Body of pancreas (tissue), 4 donors: ENCODE results near the gene ABCB8. TPM values are rescaled to one million over a fixed set of nuclear protein-coding genes. Genes with fewer than 3 reads are reported as not detected.

Experiments used
- ATAC-seq: fragments of 150-250 bp; one replicate; pipeline ENCODE4 v1.9.1; 2016
- DNase-seq, 4 donors: peaks; one replicate each; pipeline ENCODE4 v3.0.0-alpha.2; 2019
- H3K27ac ChIP-seq, 4 donors: fragments of 200-600 bp; sonication (generic); 1 replicate in 3 of 4; 2 replicates in 1 of 4; pipeline versions ENCODE4 v1.5.1 to v1.6.1; 2016 to 2019; ENCODE audit warnings: mild to moderate bottlenecking in 1 of 4, mixed read lengths in 1 of 4, moderate library complexity in 1 of 4
- H3K27me3 ChIP-seq, 2 donors: fragments of 200-600 bp; sonication (generic); one replicate each; pipeline ENCODE4 v1.6.0; 2016; ENCODE audit warnings: mild to moderate bottlenecking in 1 of 2
- H3K36me3 ChIP-seq, 2 donors: fragments of 200-600 bp; sonication (generic); replicated peaks in 1 of 2; 2 replicates each; pipeline ENCODE4 v1.5.1; 2016; ENCODE audit warnings: low read depth in 2 of 2; ENCODE audit not compliant: insufficient read depth in 1 of 2
- H3K4me1 ChIP-seq: fragments of 200-600 bp; sonication (generic); one replicate; pipeline ENCODE4 v1.6.0; 2016
- H3K4me3 ChIP-seq, 2 donors: fragments of 200-600 bp; sonication (generic); 1 replicate in 1 of 2; 2 replicates in 1 of 2; pipeline ENCODE4 v1.5.1; 2016 to 2019
- H3K9me3 ChIP-seq, 3 donors: fragments of 200-600 bp; sonication (generic); 1 replicate in 2 of 3; 2 replicates in 1 of 3; pipeline ENCODE4 v1.5.1; 2016
- CTCF ChIP-seq, 7 experiments: fragments of 450-650 bp in 4 of 7; fragments of 200-600 bp in 3 of 7; sonication (generic) in 3 of 7; IDR thresholded peaks; one replicate each; pipeline ENCODE4 v1.5.1; 2016 to 2019; ENCODE audit warnings: antibody characterized with exemption in 7 of 7
- POLR2A ChIP-seq, 3 donors: fragments of 450-650 bp; IDR thresholded peaks; one replicate each; pipeline ENCODE4 v1.6.1; 2016; ENCODE audit warnings: antibody characterized with exemption in 3 of 3, mild to moderate bottlenecking in 2 of 3
- WGBS, 2 donors: methylation state at CpG; one replicate each; pipeline ENCODE4 v1.1.5; 2017; 5-methylcytosine and 5-hydroxymethylcytosine counted together
- intact Hi-C: fragments of 100-400 bp; cut with DNase I; formaldehyde crosslinking; loops from one replicate; pipeline ENCODE4 v1.15.1; 2023
- total RNA-seq, 2 donors: library from RNA; depleted of rRNA; stranded (reverse); fragments of >200 nt; gene quantifications; one replicate each; pipeline ENCODE4 v1.1.0, GENCODE V29; 2016

ABCB8 gene
- total RNA-seq, 2 donors from 2014 or later, result 8.8 to 39.6 TPM

DNA sequence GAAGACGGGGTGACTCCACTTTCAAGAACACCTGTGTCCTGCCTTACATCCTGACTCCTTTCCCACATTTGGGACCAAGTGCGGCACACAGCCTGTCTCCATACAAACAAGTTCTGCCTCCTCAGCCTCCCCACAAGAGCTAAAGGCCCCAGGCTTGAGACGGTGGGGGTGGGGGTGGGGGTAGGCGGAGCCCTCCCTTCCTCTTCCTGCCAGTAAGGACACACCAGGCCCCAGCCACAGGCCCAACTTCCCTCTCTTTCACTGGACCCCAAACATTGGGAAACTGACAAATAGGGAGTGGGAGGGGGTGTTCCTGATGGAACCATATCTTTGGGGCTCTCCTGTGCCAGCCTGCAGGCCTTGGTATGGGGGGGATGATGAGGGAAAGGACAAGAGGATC is 24.8 kb downstream of the ABCB8 start:
- intact Hi-C loops, result no loop called here
- H3K4me3 ChIP-seq, result no peak overlapping the region
- DNase-seq, result no peak
- no peaks in the 10 kb centered on the region for H3K36me3 ChIP-seq
- ATAC-seq, result no peak
- H3K9me3 ChIP-seq, result no peaks in the 10 kb centered on the region
- H3K4me1 ChIP-seq, result peaks cover 20% of the 10 kb centered on the region
- no peak overlapping the region for H3K27ac ChIP-seq
- no peaks in the 10 kb centered on the region for H3K27me3 ChIP-seq
- no peak for TF ChIP-seq POLR2A (IDR thresholded peaks at IDR 0.05)
- no peak for TF ChIP-seq CTCF (IDR thresholded peaks at IDR 0.05)
- WGBS, 2 donors, result 83 to 86% methylated on average over 4 of the region's 4 CpGs

- no peaks in the 10 kb centered on the region for H3K27me3 ChIP-seq
- no peaks in the 10 kb centered on the region for H3K9me3 ChIP-seq
- ATAC-seq (no peak), DNase-seq (no peak)
- 95% methylated on average over 8 of the region's 8 CpGs for WGBS, 2 donors
- no peaks in the 10 kb centered on the region for H3K36me3 ChIP-seq
- no peak overlapping the region for H3K27ac ChIP-seq
- peaks cover 25% of the 10 kb centered on the region for H3K4me1 ChIP-seq
- no peak overlapping the region for H3K4me3 ChIP-seq
- intact Hi-C loops, result no loop called here
- no peak for TF ChIP-seq POLR2A (IDR thresholded peaks at IDR 0.05)
- no peak for TF ChIP-seq CTCF (IDR thresholded peaks at IDR 0.05)
These were observed 25.5 kb downstream of the ABCB8 start for GRCh38 chr7:151053751-151054150.

DNA sequence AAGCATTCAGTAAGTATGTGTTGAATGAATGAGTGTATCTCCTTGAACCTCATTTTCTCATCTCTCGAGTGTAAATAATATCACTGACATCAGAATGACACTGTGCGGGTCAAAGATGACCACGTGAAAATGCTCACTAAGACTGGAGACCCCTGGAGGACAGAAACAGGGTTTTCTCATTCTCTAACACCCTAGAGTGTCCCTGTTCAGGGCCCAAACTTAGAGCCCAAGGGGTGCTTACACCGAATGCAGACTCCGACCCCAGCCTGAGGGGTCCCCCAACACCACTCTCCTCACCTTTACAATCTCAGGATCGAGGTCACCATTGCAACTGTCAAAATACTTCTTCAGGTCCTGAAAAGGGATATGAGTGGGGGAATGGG is 28.0 kb downstream of the ABCB8 start:
- ATAC-seq (no peak), DNase-seq (no peak)
- Histone ChIP-seq H3K9me3 (no peaks in the 10 kb centered on the region), H3K4me3 (no peak overlapping the region), H3K4me1 (peaks cover 33% of the 10 kb centered on the region), H3K27me3 (no peaks in the 10 kb centered on the region), H3K36me3 (no peaks in the 10 kb centered on the region), H3K27ac (no peak overlapping the region)
- TF ChIP-seq CTCF (IDR thresholded peaks at IDR 0.05), result no peak
- no peak for TF ChIP-seq POLR2A (IDR thresholded peaks at IDR 0.05)
- intact Hi-C loops, result no loop called here
- WGBS, 2 donors, result 78 to 87% methylated on average over 6 of the region's 6 CpGs

DNA sequence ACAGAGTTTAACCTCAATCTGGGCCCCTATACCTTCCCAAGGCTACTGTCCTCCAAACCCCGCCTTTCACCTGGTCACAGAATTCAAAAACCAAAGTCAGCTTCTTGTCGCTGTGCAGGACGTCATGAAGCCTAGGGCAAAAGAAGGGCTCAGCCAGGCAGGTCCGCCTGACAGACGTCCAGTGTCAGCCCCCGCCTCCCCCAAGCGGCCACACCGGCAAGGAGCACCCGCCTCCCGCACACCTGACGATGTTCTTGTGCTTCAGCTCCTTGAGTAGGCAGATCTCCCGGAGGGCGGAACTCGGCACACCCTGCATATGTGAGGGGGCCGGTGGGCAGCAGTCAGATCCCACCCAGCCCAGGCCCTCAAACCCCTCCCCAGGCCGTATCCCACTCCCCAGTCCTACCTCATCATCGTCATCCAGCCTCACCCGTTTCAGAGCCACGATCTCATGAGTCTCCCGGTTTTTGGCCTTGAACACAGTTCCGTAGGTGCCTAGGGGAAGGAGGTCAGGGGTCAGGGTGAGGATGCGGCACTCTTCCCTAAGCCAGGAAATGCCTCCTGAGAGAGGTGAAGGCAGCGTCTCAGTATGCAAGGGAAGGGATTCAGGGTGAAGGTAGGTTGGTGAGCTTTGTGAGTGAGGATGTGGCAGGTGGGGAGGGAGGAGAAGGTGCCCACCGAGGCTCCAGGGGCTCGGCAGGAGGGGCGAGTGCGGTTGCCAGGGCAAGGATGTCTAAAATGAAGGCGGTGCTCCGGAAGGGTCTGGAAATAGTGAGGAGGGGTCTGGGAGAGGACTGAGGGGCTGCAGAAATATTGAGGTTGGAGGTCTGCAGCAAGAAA is 28.6 kb downstream of the ABCB8 start:
- WGBS, 2 donors, result 17 to 19% methylated on average over 25 to 29 of the region's 29 CpGs
- no peaks in the 10 kb centered on the region for H3K36me3 ChIP-seq
- intact Hi-C loops, result no loop called here
- peaks cover 39% of the 10 kb centered on the region for H3K4me1 ChIP-seq
- H3K4me3 ChIP-seq, result peak overlapping the region; percentile 49 to 57
- no peak for TF ChIP-seq POLR2A (IDR thresholded peaks at IDR 0.05)
- TF ChIP-seq CTCF (IDR thresholded peaks at IDR 0.05), result peak in 1 of 7 experiments; percentile 11
- no peaks in the 10 kb centered on the region for H3K9me3 ChIP-seq
- no peaks in the 10 kb centered on the region for H3K27me3 ChIP-seq
- DNase-seq, result peak in 3 of 4 donors; percentile 37 to 49 (median 46)
- H3K27ac ChIP-seq, result no peak overlapping the region
- no peak for ATAC-seq
